Measurements from ENCODE around the gene LRRC25. TPM values are rescaled to one million over a fixed set of nuclear protein-coding genes. Genes with fewer than 3 reads are reported as not detected.

Gene LRRC25
- total and polyA plus RNA-seq, 10 of the 15 experiments (the other 5 are each of a cell fraction or from before 2014, with no cell fraction given), result 0.38 to 2.9 (median 1.2) TPM

DNA sequence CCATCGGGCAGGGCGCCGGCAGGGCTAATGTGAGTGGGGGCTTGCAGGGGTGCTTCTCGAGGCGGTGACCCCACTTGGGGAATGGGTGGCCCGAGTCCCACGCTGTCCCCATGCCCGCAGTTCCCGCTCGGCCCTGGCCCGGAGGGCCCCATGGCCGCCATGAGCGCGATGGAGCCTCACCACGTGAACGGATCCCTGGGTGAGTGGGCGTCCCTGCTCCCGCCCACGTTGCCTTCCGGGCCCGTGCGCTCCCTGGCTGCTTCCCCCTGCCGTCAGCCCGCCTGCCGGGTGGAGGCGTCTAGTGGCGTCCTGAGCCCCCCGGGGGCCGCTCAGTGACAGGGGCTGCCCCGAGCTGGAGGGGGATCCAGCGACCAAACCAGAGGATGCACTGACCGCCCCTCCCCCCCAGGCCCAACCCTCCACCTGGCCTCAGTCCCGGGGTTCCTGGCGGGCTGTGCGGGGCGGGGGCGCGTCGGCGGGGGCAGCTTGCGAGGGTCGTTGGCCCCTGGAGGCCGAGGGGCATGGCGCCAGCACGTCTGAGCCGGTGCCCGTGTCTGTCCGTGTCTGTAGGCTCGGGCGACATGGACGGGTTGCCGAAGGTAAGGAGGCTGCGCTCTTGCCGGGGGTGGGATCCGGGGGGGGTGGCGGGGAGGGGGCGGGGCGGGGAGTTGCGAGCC, 35.7 kb upstream of the LRRC25 start (continued):
- TF ChIP-seq, protein P1, sequence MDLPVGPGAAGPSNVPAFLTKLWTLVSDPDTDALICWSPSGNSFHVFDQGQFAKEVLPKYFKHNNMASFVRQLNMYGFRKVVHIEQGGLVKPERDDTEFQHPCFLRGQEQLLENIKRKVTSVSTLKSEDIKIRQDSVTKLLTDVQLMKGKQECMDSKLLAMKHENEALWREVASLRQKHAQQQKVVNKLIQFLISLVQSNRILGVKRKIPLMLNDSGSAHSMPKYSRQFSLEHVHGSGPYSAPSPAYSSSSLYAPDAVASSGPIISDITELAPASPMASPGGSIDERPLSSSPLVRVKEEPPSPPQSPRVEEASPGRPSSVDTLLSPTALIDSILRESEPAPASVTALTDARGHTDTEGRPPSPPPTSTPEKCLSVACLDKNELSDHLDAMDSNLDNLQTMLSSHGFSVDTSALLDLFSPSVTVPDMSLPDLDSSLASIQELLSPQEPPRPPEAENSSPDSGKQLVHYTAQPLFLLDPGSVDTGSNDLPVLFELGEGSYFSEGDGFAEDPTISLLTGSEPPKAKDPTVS (IDR thresholded peaks at IDR 0.05; ENCODE audit: low read depth, low read length), result no peak
- no peak for TF ChIP-seq NFYB (IDR thresholded peaks at IDR 0.05; ENCODE audit: insufficient read depth, low read depth, low read length)
- TF ChIP-seq, protein P2, sequence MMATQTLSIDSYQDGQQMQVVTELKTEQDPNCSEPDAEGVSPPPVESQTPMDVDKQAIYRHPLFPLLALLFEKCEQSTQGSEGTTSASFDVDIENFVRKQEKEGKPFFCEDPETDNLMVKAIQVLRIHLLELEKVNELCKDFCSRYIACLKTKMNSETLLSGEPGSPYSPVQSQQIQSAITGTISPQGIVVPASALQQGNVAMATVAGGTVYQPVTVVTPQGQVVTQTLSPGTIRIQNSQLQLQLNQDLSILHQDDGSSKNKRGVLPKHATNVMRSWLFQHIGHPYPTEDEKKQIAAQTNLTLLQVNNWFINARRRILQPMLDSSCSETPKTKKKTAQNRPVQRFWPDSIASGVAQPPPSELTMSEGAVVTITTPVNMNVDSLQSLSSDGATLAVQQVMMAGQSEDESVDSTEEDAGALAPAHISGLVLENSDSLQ (IDR thresholded peaks at IDR 0.05), result no peak
- TF ChIP-seq RUNX3 (IDR thresholded peaks at IDR 0.05; ENCODE audit: low read length), result peak; percentile 49; the same call in 1 of the 2 replicates
- peak; percentile 68 for TF ChIP-seq ATF7 (IDR thresholded peaks at IDR 0.05; ENCODE audit: low read depth)
- TF ChIP-seq ZNF384 (IDR thresholded peaks at IDR 0.05; ENCODE audit: borderline replicate concordance, low read depth, low read length), result no peak
- peak; percentile 94 for TF ChIP-seq YY1 (IDR thresholded peaks at IDR 0.05; ENCODE audit: low read depth, low read length)
- TF ChIP-seq, protein P3, sequence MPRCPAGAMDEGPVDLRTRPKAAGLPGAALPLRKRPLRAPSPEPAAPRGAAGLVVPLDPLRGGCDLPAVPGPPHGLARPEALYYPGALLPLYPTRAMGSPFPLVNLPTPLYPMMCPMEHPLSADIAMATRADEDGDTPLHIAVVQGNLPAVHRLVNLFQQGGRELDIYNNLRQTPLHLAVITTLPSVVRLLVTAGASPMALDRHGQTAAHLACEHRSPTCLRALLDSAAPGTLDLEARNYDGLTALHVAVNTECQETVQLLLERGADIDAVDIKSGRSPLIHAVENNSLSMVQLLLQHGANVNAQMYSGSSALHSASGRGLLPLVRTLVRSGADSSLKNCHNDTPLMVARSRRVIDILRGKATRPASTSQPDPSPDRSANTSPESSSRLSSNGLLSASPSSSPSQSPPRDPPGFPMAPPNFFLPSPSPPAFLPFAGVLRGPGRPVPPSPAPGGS (IDR thresholded peaks at IDR 0.05; ENCODE audit: borderline replicate concordance, insufficient read depth, low read depth, low read length, poor library complexity, severe bottlenecking), result peak; percentile 59
- 0 out of 2 replicates have a peak, but pooled peaks have one; percentile 16 for TF ChIP-seq STAT1 (conservative IDR thresholded peaks at IDR 0.05)
- TF ChIP-seq MEF2A (IDR thresholded peaks at IDR 0.05; ENCODE audit: insufficient read depth, low read depth, low read length), result no peak
- TF ChIP-seq MTA3 (IDR thresholded peaks at IDR 0.05; ENCODE audit: borderline replicate concordance, low read length), result no peak
